ENCODE data around the gene ZBTB16. TPM values are rescaled to one million over a fixed set of nuclear protein-coding genes. Genes with fewer than 3 reads are reported as not detected.

ZBTB16 gene
- total and polyA plus RNA-seq, 2 experiments from 2014 or later, result 0.29 to 1.4 TPM

GRCh38 chr11:114244726-114245394 is 185.3 kb downstream of the ZBTB16 start:
- Histone ChIP-seq H2AFZ (no peak overlapping the region), H3F3A (replicated peaks; ENCODE audit: low read depth) (no peaks in the 10 kb centered on the region), H3K27me3 (ENCODE audit: insufficient read depth) (no peaks in the 10 kb centered on the region), H3K4me3 (no peak overlapping the region), H3K9me2 (ENCODE audit: insufficient read depth) (no peaks in the 10 kb centered on the region), H3K4me1 (ENCODE audit: insufficient read depth) (no peaks in the 10 kb centered on the region), H3K4me2 (no peak overlapping the region), H3K79me2 (replicated peaks; ENCODE audit: insufficient read depth) (no peaks in the 10 kb centered on the region), H3K36me3 (ENCODE audit: insufficient read depth) (no peaks in the 10 kb centered on the region), H4K20me1 (replicated peaks; ENCODE audit: insufficient read depth) (no peaks in the 10 kb centered on the region), H3K27ac (ENCODE audit: low read depth) (no peak overlapping the region)
- Mint-ChIP-seq H3K27me3 (ENCODE audit: insufficient read depth, low read depth, poor library complexity) (peaks cover 4% of the 10 kb centered on the region), H3K36me3 (ENCODE audit: low read depth) (no peaks in the 10 kb centered on the region), H3K9me3 (no peaks in the 10 kb centered on the region), H3K4me1 (peaks cover 10% of the 10 kb centered on the region), H3K4me3 (no peak overlapping the region), H3K27ac (no peak overlapping the region)
- ATAC-seq (no peak), DNase-seq (ENCODE audit: low spot score) (no peak)
- TF ChIP-seq NANOG (IDR thresholded peaks at IDR 0.05; ENCODE audit: borderline replicate concordance) (no peak), EZH2 (IDR thresholded peaks at IDR 0.05; ENCODE audit: low read depth, unreplicated experiment) (no peak), REST (IDR thresholded peaks at IDR 0.05; ENCODE audit: unreplicated experiment) (no peak), CREB1 (CRISPR knock-in tag; IDR thresholded peaks at IDR 0.05; ENCODE audit: low read depth) (no peak), STAT1 (IDR thresholded peaks at IDR 0.05; ENCODE audit: unreplicated experiment) (no peak), JUNB (IDR thresholded peaks at IDR 0.05; ENCODE audit: unreplicated experiment) (no peak), ZNF331 (CRISPR knock-in tag; IDR thresholded peaks at IDR 0.05; ENCODE audit: low read depth) (no peak), EZH2phosphoT487 (IDR thresholded peaks at IDR 0.05; ENCODE audit: unreplicated experiment) (no peak), CTCF (conservative IDR thresholded peaks at IDR 0.05; ENCODE audit: low read depth in 2 of 2) (no peak), POLR2AphosphoS5 (IDR thresholded peaks at IDR 0.05; ENCODE audit: low read depth) (no peak), ZNF462 (CRISPR knock-in tag; IDR thresholded peaks at IDR 0.05) (no peak), ZNF114 (CRISPR knock-in tag; IDR thresholded peaks at IDR 0.05) (no peak), ETS1 (IDR thresholded peaks at IDR 0.05) (no peak)

Measured in GM23338 (cell line).